Hepatocyte (in vitro differentiated cells): ENCODE results near the gene ZNF750.

Source experiments
- EZH2 ChIP-seq: fragments of 200-600 bp; sonication (generic); IDR thresholded peaks from 2 replicates; pipeline ENCODE4 v1.6.1; 2016; ENCODE audit warnings: antibody characterized with exemption, mild to moderate bottlenecking, borderline replicate concordance
- EZH2phosphoT487 ChIP-seq: fragments of 200-600 bp; sonication (generic); IDR thresholded peaks from one replicate; pipeline ENCODE4 v1.6.1; 2018; ENCODE audit warnings: antibody characterized with exemption, mild to moderate bottlenecking, low read depth, moderate library complexity; ENCODE audit not compliant: unreplicated experiment, severe bottlenecking
- TF ChIP-seq, protein P1 (sequence below): fragments of 200-600 bp; sonication (generic); IDR thresholded peaks from 2 replicates; pipeline ENCODE4 v1.5.1; 2016; ENCODE audit warnings: antibody characterized with exemption, mild to moderate bottlenecking; ENCODE audit not compliant: poor library complexity

- TF ChIP-seq, protein P1, sequence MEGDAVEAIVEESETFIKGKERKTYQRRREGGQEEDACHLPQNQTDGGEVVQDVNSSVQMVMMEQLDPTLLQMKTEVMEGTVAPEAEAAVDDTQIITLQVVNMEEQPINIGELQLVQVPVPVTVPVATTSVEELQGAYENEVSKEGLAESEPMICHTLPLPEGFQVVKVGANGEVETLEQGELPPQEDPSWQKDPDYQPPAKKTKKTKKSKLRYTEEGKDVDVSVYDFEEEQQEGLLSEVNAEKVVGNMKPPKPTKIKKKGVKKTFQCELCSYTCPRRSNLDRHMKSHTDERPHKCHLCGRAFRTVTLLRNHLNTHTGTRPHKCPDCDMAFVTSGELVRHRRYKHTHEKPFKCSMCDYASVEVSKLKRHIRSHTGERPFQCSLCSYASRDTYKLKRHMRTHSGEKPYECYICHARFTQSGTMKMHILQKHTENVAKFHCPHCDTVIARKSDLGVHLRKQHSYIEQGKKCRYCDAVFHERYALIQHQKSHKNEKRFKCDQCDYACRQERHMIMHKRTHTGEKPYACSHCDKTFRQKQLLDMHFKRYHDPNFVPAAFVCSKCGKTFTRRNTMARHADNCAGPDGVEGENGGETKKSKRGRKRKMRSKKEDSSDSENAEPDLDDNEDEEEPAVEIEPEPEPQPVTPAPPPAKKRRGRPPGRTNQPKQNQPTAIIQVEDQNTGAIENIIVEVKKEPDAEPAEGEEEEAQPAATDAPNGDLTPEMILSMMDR = no peak
- TF ChIP-seq EZH2 (no peak), EZH2phosphoT487 (no peak)
Measured at GRCh38 chr17:82851381-82851780, 11.6 kb upstream of the ZNF750 start.
